ENCODE measurements around the gene RAMP3. TPM values are rescaled to one million over a fixed set of nuclear protein-coding genes. Genes with fewer than 3 reads are reported as not detected.

RAMP3 gene
- total RNA-seq, 1 donor from 2014 or later = not detected

- H3K27me3 Mint-ChIP-seq (ENCODE audit: low read depth) = peaks cover 39% of the 10 kb centered on the region
- H3K36me3 Mint-ChIP-seq (ENCODE audit: low read depth) = peaks cover 7% of the 10 kb centered on the region
- no peak overlapping the region for H3K27ac Mint-ChIP-seq (ENCODE audit: unreplicated experiment)
- peak; percentile 12 for DNase-seq (ENCODE audit: low spot score)
- H3K4me1 Mint-ChIP-seq (ENCODE audit: low read depth) = peaks cover 7% of the 10 kb centered on the region
- peaks cover 3% of the 10 kb centered on the region for H3K9me3 Mint-ChIP-seq (ENCODE audit: low read depth)
- H3K4me3 Mint-ChIP-seq (ENCODE audit: unreplicated experiment) = no peak overlapping the region
- no peak for TF ChIP-seq CTCF (IDR thresholded peaks at IDR 0.05)
These were observed 880 bp downstream of the RAMP3 start for GRCh38 chr7:45158471-45158870.

- Mint-ChIP-seq H3K4me3 (ENCODE audit: unreplicated experiment) (no peak overlapping the region), H3K27ac (ENCODE audit: unreplicated experiment) (no peak overlapping the region), H3K9me3 (ENCODE audit: low read depth) (peaks cover 9% of the 10 kb centered on the region), H3K4me1 (ENCODE audit: low read depth) (peaks cover 7% of the 10 kb centered on the region), H3K36me3 (ENCODE audit: low read depth) (peaks cover 7% of the 10 kb centered on the region), H3K27me3 (ENCODE audit: low read depth) (peaks cover 40% of the 10 kb centered on the region)
- no peak for DNase-seq (ENCODE audit: low spot score)
- no peak for TF ChIP-seq CTCF (IDR thresholded peaks at IDR 0.05)
These were observed 1.7 kb downstream of the RAMP3 start for GRCh38 chr7:45159296-45159695.

- no peak for TF ChIP-seq CTCF (IDR thresholded peaks at IDR 0.05)
- H3K27me3 Mint-ChIP-seq (ENCODE audit: low read depth) = peaks cover 45% of the 10 kb centered on the region
- H3K9me3 Mint-ChIP-seq (ENCODE audit: low read depth) = peaks cover 16% of the 10 kb centered on the region
- H3K36me3 Mint-ChIP-seq (ENCODE audit: low read depth) = peaks cover 11% of the 10 kb centered on the region
- no peak overlapping the region for H3K4me3 Mint-ChIP-seq (ENCODE audit: unreplicated experiment)
- no peak overlapping the region for H3K27ac Mint-ChIP-seq (ENCODE audit: unreplicated experiment)
- H3K4me1 Mint-ChIP-seq (ENCODE audit: low read depth) = peaks cover 2% of the 10 kb centered on the region
- DNase-seq (ENCODE audit: low spot score) = peak; percentile 20
These were observed 2.9 kb downstream of the RAMP3 start for GRCh38 chr7:45160417-45160881.

- H3K36me3 Mint-ChIP-seq (ENCODE audit: low read depth) = peaks cover 11% of the 10 kb centered on the region
- peaks cover 2% of the 10 kb centered on the region for H3K4me1 Mint-ChIP-seq (ENCODE audit: low read depth)
- peak; percentile 26 for DNase-seq (ENCODE audit: low spot score)
- no peak overlapping the region for H3K27ac Mint-ChIP-seq (ENCODE audit: unreplicated experiment)
- H3K27me3 Mint-ChIP-seq (ENCODE audit: low read depth) = peaks cover 47% of the 10 kb centered on the region
- TF ChIP-seq CTCF (IDR thresholded peaks at IDR 0.05) = no peak
- peaks cover 16% of the 10 kb centered on the region for H3K9me3 Mint-ChIP-seq (ENCODE audit: low read depth)
- H3K4me3 Mint-ChIP-seq (ENCODE audit: unreplicated experiment) = no peak overlapping the region
These were observed 3.5 kb downstream of the RAMP3 start for GRCh38 chr7:45161138-45161537.

GRCh38 chr7:45161842-45162241, 4.3 kb downstream of the RAMP3 start:
- Mint-ChIP-seq H3K9me3 (ENCODE audit: low read depth) (peaks cover 16% of the 10 kb centered on the region), H3K4me3 (ENCODE audit: unreplicated experiment) (no peak overlapping the region), H3K4me1 (ENCODE audit: low read depth) (peaks cover 2% of the 10 kb centered on the region), H3K27ac (ENCODE audit: unreplicated experiment) (no peak overlapping the region), H3K27me3 (ENCODE audit: low read depth) (peaks cover 45% of the 10 kb centered on the region), H3K36me3 (ENCODE audit: low read depth) (peaks cover 10% of the 10 kb centered on the region)
- TF ChIP-seq CTCF (IDR thresholded peaks at IDR 0.05) = no peak
- DNase-seq (ENCODE audit: low spot score) = peak; percentile 86

Measured in chondrocyte (in vitro differentiated cells).